Measurements from ENCODE around the gene NCKIPSD.

DNA sequence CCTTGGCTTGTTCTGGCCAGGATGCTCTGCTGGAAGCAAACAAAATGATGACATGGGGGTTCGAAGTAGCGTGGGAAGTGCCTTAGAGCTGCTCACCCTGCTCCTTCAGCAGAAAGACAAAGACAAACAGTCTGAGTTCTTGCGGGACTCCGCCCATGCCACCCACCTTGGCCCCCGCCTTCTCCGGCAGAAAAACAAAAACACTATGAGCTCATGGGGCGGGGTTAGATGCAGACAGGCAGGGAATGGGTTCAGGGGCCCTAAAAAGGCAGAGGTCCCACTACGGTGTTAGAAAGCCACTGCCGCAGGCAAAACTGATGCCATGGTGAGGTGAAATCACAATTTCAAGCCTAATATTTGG is 9.7 kb upstream of the NCKIPSD start:
- no peak for TF ChIP-seq POLR2A (IDR thresholded peaks at IDR 0.05)
- TF ChIP-seq, protein P1, sequence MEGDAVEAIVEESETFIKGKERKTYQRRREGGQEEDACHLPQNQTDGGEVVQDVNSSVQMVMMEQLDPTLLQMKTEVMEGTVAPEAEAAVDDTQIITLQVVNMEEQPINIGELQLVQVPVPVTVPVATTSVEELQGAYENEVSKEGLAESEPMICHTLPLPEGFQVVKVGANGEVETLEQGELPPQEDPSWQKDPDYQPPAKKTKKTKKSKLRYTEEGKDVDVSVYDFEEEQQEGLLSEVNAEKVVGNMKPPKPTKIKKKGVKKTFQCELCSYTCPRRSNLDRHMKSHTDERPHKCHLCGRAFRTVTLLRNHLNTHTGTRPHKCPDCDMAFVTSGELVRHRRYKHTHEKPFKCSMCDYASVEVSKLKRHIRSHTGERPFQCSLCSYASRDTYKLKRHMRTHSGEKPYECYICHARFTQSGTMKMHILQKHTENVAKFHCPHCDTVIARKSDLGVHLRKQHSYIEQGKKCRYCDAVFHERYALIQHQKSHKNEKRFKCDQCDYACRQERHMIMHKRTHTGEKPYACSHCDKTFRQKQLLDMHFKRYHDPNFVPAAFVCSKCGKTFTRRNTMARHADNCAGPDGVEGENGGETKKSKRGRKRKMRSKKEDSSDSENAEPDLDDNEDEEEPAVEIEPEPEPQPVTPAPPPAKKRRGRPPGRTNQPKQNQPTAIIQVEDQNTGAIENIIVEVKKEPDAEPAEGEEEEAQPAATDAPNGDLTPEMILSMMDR (IDR thresholded peaks at IDR 0.05), result no peak

Data from thyroid gland (tissue), 4 donors.